Esophagus muscularis mucosa (tissue), 4 donors: ENCODE measurements around the gene GREB1. TPM values are rescaled to one million over a fixed set of nuclear protein-coding genes. Genes with fewer than 3 reads are reported as not detected.

Source experiments
- DNase-seq: peaks from one replicate; pipeline ENCODE4 v3.0.0-alpha.2; 2017; ENCODE audit errors: extremely low spot score
- H3K27ac ChIP-seq, 4 donors: fragments of 200-600 bp; sonication (generic); replicated peaks in 1 of 4; 1 replicate in 3 of 4; 2 replicates in 1 of 4; pipeline ENCODE4 v1.5.1; 2016 to 2019; ENCODE audit warnings: mild to moderate bottlenecking in 1 of 4
- H3K27me3 ChIP-seq, 4 donors: fragments of 200-600 bp; sonication (generic); one replicate each; pipeline versions ENCODE4 v1.5.1 to v1.6.0; 2016 to 2019
- H3K36me3 ChIP-seq, 4 donors: fragments of 200-600 bp; sonication (generic); one replicate each; pipeline ENCODE4 v1.5.1; 2016 to 2019
- H3K4me1 ChIP-seq, 4 donors: fragments of 200-600 bp; sonication (generic); one replicate each; pipeline ENCODE4 v1.5.1; 2016 to 2019
- H3K4me3 ChIP-seq, 4 donors: fragments of 200-600 bp; sonication (generic); 1 replicate in 2 of 4; 2 replicates in 2 of 4; pipeline ENCODE4 v1.5.1; 2016 to 2019; ENCODE audit warnings: mild to moderate bottlenecking in 4 of 4, moderate library complexity in 1 of 4
- H3K9me3 ChIP-seq, 4 donors: fragments of 200-600 bp; sonication (generic); 1 replicate in 3 of 4; 2 replicates in 1 of 4; pipeline ENCODE4 v1.5.1; 2016 to 2019
- CTCF ChIP-seq, 3 experiments: fragments of 200-600 bp in 2 of 3; fragments of 450-650 bp in 1 of 3; sonication (generic) in 2 of 3; IDR thresholded peaks; one replicate each; pipeline ENCODE4 v1.5.1; 2017 to 2019; ENCODE audit warnings: antibody characterized with exemption in 3 of 3, mild to moderate bottlenecking in 2 of 3, moderate library complexity in 1 of 3
- EP300 ChIP-seq: sonication (generic); formaldehyde crosslinking; IDR thresholded peaks from one replicate; pipeline ENCODE4 v1.6.1; 2017; ENCODE audit warnings: antibody characterized with exemption
- POLR2A ChIP-seq: fragments of 450-650 bp; IDR thresholded peaks from one replicate; pipeline ENCODE4 v1.6.1; 2017; ENCODE audit warnings: antibody characterized with exemption, moderate library complexity, mild to moderate bottlenecking, low read depth
- POLR2AphosphoS5 ChIP-seq, 2 donors: sonication (generic); formaldehyde crosslinking; IDR thresholded peaks; one replicate each; pipeline ENCODE4 v1.6.1; 2017; ENCODE audit warnings: antibody characterized with exemption in 2 of 2
- WGBS: methylation state at CpG from one replicate; pipeline ENCODE4 v1.1.5; 2018; 5-methylcytosine and 5-hydroxymethylcytosine counted together
- intact Hi-C: fragments of 100-400 bp; cut with DNase I; formaldehyde crosslinking; loops from one replicate; pipeline ENCODE4 v1.15.1; 2023
- total RNA-seq, 4 donors: library from RNA; depleted of rRNA; stranded (reverse); fragments of >200 nt; gene quantifications; one replicate each; pipeline versions ENCODE4 v1.1.0 to v1.2.1, GENCODE V29; 2016

The GREB1 gene
- total RNA-seq, 4 donors from 2014 or later: 3.7 to 11.0 (median 7.7) TPM

GRCh38 chr2:11516984-11517648, 16.7 kb upstream of the GREB1 start:
- Histone ChIP-seq H3K27me3 (no peaks in the 10 kb centered on the region), H3K4me1 (no peaks in the 10 kb centered on the region), H3K9me3 (peaks cover 0 to 6% (median 0%) of the 10 kb centered on the region in 4 donors), H3K36me3 (no peaks in the 10 kb centered on the region), H3K27ac (no peak overlapping the region), H3K4me3 (no peak overlapping the region)
- intact Hi-C loops: no loop called here
- no peak for TF ChIP-seq POLR2AphosphoS5 (IDR thresholded peaks at IDR 0.05)
- TF ChIP-seq EP300: no peak
- no peak for DNase-seq
- 89% methylated on average over 5 of the region's 10 CpGs for WGBS

GRCh38 chr2:11517906-11518305, 15.9 kb upstream of the GREB1 start:
- H3K9me3 ChIP-seq: peaks cover 0 to 6% (median 0%) of the 10 kb centered on the region in 4 donors
- TF ChIP-seq POLR2AphosphoS5 (IDR thresholded peaks at IDR 0.05) (no peak), POLR2A (no peak), CTCF (IDR thresholded peaks at IDR 0.05) (no peak), EP300 (no peak)
- H3K36me3 ChIP-seq: no peaks in the 10 kb centered on the region
- 70% methylated on average over 3 of the region's 3 CpGs for WGBS
- no peak overlapping the region for H3K4me3 ChIP-seq
- no peak for DNase-seq
- no peaks in the 10 kb centered on the region for H3K27me3 ChIP-seq
- H3K4me1 ChIP-seq: no peaks in the 10 kb centered on the region
- H3K27ac ChIP-seq: no peak overlapping the region
- intact Hi-C loops: no loop called here

- intact Hi-C loops: no loop called here
Observed at GRCh38 chr2:11520092-11520693, 13.7 kb upstream of the GREB1 start.

GRCh38 chr2:11521775-11522174, 12.1 kb upstream of the GREB1 start:
- DNase-seq: no peak

More at GRCh38 chr2:11520092-11520693, 13.7 kb upstream of the GREB1 start:
- Histone ChIP-seq H3K9me3 (peaks cover 0 to 6% (median 0%) of the 10 kb centered on the region in 4 donors), H3K27ac (no peak overlapping the region), H3K4me3 (no peak overlapping the region), H3K36me3 (no peaks in the 10 kb centered on the region), H3K4me1 (no peaks in the 10 kb centered on the region), H3K27me3 (no peaks in the 10 kb centered on the region)
- WGBS: 85% methylated on average over 3 of the region's 3 CpGs
- no peak for DNase-seq
- no peak for TF ChIP-seq CTCF (IDR thresholded peaks at IDR 0.05)
- no peak for TF ChIP-seq POLR2A
- TF ChIP-seq POLR2AphosphoS5 (IDR thresholded peaks at IDR 0.05): no peak
- TF ChIP-seq EP300: no peak

More at GRCh38 chr2:11521775-11522174, 12.1 kb upstream of the GREB1 start:
- Histone ChIP-seq H3K4me3 (no peak overlapping the region), H3K9me3 (peaks cover 0 to 6% (median 0%) of the 10 kb centered on the region in 4 donors), H3K27ac (no peak overlapping the region), H3K36me3 (no peaks in the 10 kb centered on the region), H3K4me1 (no peaks in the 10 kb centered on the region), H3K27me3 (no peaks in the 10 kb centered on the region)
- intact Hi-C loops: no loop called here
- TF ChIP-seq EP300 (no peak), POLR2AphosphoS5 (IDR thresholded peaks at IDR 0.05) (no peak), POLR2A (no peak), CTCF (IDR thresholded peaks at IDR 0.05) (no peak)
- 75% methylated on average over 8 of the region's 8 CpGs for WGBS
